GM12878 (cell line): ENCODE data around the gene LMTK2. TPM values are rescaled to one million over a fixed set of nuclear protein-coding genes. Genes with fewer than 3 reads are reported as not detected.

Source experiments
- ATAC-seq: fragments of 200-7000 bp; cut with Tn5 transposase; 3 replicates; pipeline ENCODE4 v1.9.1; 2020; ENCODE audit warnings: mild to moderate bottlenecking, moderate library complexity
- BruUV-seq: library from RNA; stranded (reverse); fragments of 400-500 nt; replicated peaks from 2 replicates; lab custom pipeline; 2021; lab: Mats Ljungman, UMichigan
- CTCF ChIA-PET: fragments of 300-600 bp; sonication (Branson Sonifier 250); formaldehyde crosslinking; extraction: SDS; loops from one replicate; lab custom pipeline; 2021; ENCODE audit warnings: inconsistent platforms; lab: Yijun Ruan, JAX
- POLR2A ChIA-PET: fragments of 350-600 bp; formaldehyde crosslinking; extraction: SDS; loops from one replicate; lab custom pipeline; 2021; ENCODE audit warnings: inconsistent platforms; lab: Charles Lee
- RAD21 ChIA-PET: fragments of 300-600 bp; sonication (Branson Sonifier 250); formaldehyde crosslinking; loops from one replicate; lab custom pipeline; 2023; ENCODE audit warnings: antibody characterized with exemption; ENCODE audit not compliant: unreplicated experiment; lab: Charles Lee
- SMC1A ChIA-PET: fragments of 300-600 bp; sonication (Branson Sonifier 250); formaldehyde crosslinking; loops from one replicate; lab custom pipeline; 2023; ENCODE audit not compliant: unreplicated experiment, uncharacterized antibody; lab: Charles Lee
- DNase-seq: peaks from one replicate; pipeline ENCODE4 v3.0.0-alpha.2; 2011; ENCODE audit warnings: low read depth, low spot score
- FAIRE-seq: peaks from 3 replicates; lab custom pipeline; 2011; peaks lifted over from hg19 to GRCh38; lab: Jason Lieb, UNC
- H2AFZ ChIP-seq: 2 replicates; pipeline ENCODE4 v1.6.0; 2011; ENCODE audit warnings: low read depth, low read length, control low read depth; ENCODE audit not compliant: control insufficient read depth
- H3K27ac ChIP-seq: 2 replicates; pipeline ENCODE4 v1.5.1; 2011; ENCODE audit warnings: control low read depth; ENCODE audit not compliant: control insufficient read depth, insufficient read depth
- H3K27me3 ChIP-seq, 2 experiments: replicated peaks in 1 of 2; 2 replicates each; pipeline versions ENCODE4 v1.6.0 to v1.6.1; 2011; ENCODE audit warnings: low read length in 1 of 2; ENCODE audit not compliant: control insufficient read depth in 2 of 2, insufficient read depth in 2 of 2
- H3K36me3 ChIP-seq, 2 experiments: 2 replicates each; pipeline ENCODE4 v1.5.1; 2011; ENCODE audit warnings: low read length in 1 of 2; ENCODE audit not compliant: control insufficient read depth in 2 of 2, insufficient read depth in 2 of 2
- H3K4me1 ChIP-seq: 2 replicates; pipeline ENCODE4 v1.6.1; 2011; ENCODE audit warnings: mild to moderate bottlenecking, low read length, moderate library complexity, mixed read lengths; ENCODE audit not compliant: control insufficient read depth, insufficient read depth
- H3K4me2 ChIP-seq: 2 replicates; pipeline ENCODE4 v1.6.0; 2011; ENCODE audit warnings: control low read depth; ENCODE audit not compliant: control insufficient read depth, insufficient read depth
- H3K4me3 ChIP-seq: fragments of 200-600 bp; sonication (generic); 2 replicates; pipeline ENCODE4 v1.5.1; 2016
- H3K79me2 ChIP-seq: 2 replicates; pipeline ENCODE4 v1.6.0; 2011; ENCODE audit warnings: low read length; ENCODE audit not compliant: control insufficient read depth, insufficient read depth
- H3K9ac ChIP-seq: 2 replicates; pipeline ENCODE4 v1.8.0; 2011; ENCODE audit warnings: low read length, control low read depth, mixed read lengths; ENCODE audit not compliant: control insufficient read depth, insufficient read depth
- H3K9me3 ChIP-seq: replicated peaks from 3 replicates; pipeline ENCODE4 v1.5.1; 2011; ENCODE audit warnings: mild to moderate bottlenecking, low read length; ENCODE audit not compliant: control insufficient read depth, insufficient read depth
- H4K20me1 ChIP-seq: 2 replicates; pipeline ENCODE4 v1.6.0; 2011; ENCODE audit not compliant: control insufficient read depth, insufficient read depth
- BRCA1 ChIP-seq: IDR thresholded peaks from 2 replicates; pipeline ENCODE4 v1.6.1; 2011; ENCODE audit warnings: low read depth, low read length, improper control_type of control experiment
- CUX1 ChIP-seq: IDR thresholded peaks from 2 replicates; pipeline ENCODE4 v1.6.1; 2012; ENCODE audit warnings: improper control_type of control experiment, low read depth, low read length; ENCODE audit not compliant: insufficient replicate concordance
- EP300 ChIP-seq, 2 experiments: fragments of 150-350 bp in 1 of 2; IDR thresholded peaks; 2 replicates each; pipeline ENCODE4 v1.6.1; 2011 to 2012; ENCODE audit warnings: low read depth in 2 of 2, low read length in 2 of 2, borderline replicate concordance in 1 of 2, improper control_type of control experiment in 1 of 2, inconsistent platforms in 1 of 2; ENCODE audit not compliant: control insufficient read depth in 1 of 2
- GABPA ChIP-seq: IDR thresholded peaks from 2 replicates; pipeline ENCODE4 v1.6.1; 2014; ENCODE audit warnings: antibody characterized with exemption, low read depth, mild to moderate bottlenecking, inconsistent platforms
- NBN ChIP-seq: fragments of 450-650 bp; IDR thresholded peaks from 2 replicates; pipeline ENCODE4 v1.6.1; 2016
- NFXL1 ChIP-seq: fragments of 450-650 bp; IDR thresholded peaks from 2 replicates; pipeline ENCODE4 v1.6.1; 2017; ENCODE audit warnings: antibody characterized with exemption, mild to moderate bottlenecking, borderline replicate concordance
- NFYB ChIP-seq: IDR thresholded peaks from 2 replicates; pipeline ENCODE4 v1.6.1; 2011; ENCODE audit warnings: low read depth, mild to moderate bottlenecking, low read length, improper control_type of control experiment, moderate library complexity; ENCODE audit not compliant: insufficient read depth
- NR2F1 ChIP-seq: fragments of 450-650 bp; conservative IDR thresholded peaks from 2 replicates; pipeline ENCODE4 v1.6.1; 2017; ENCODE audit warnings: mild to moderate bottlenecking
- POLR2AphosphoS2 ChIP-seq: IDR thresholded peaks from 2 replicates; pipeline ENCODE4 v1.6.1; 2011; ENCODE audit warnings: low read depth, mild to moderate bottlenecking, low read length, improper control_type of control experiment, moderate library complexity
- RB1 ChIP-seq: fragments of 450-650 bp; formaldehyde crosslinking; IDR thresholded peaks from 2 replicates; pipeline ENCODE4 v1.6.1; 2017; ENCODE audit warnings: mild to moderate bottlenecking, borderline replicate concordance
- SREBF2 ChIP-seq: IDR thresholded peaks from 2 replicates; pipeline ENCODE4 v1.6.1; 2012; ENCODE audit warnings: mild to moderate bottlenecking, low read length
- ZNF384 ChIP-seq: IDR thresholded peaks from 2 replicates; pipeline ENCODE4 v1.6.1; 2012; ENCODE audit warnings: low read depth, mild to moderate bottlenecking, low read length, improper control_type of control experiment, borderline replicate concordance
- ZNF592 ChIP-seq: fragments of 450-650 bp; IDR thresholded peaks from 2 replicates; pipeline ENCODE4 v1.6.1; 2017; ENCODE audit warnings: mild to moderate bottlenecking, moderate library complexity
- ZZZ3 ChIP-seq: IDR thresholded peaks from 2 replicates; pipeline ENCODE4 v1.6.1; 2011; ENCODE audit warnings: low read depth; ENCODE audit not compliant: control insufficient read depth, insufficient read length
- WGBS: methylation state at CpG from one replicate; pipeline ENCODE4 v1.1.6; 2016; ENCODE audit warnings: low lambda C conversion rate; ENCODE audit not compliant: insufficient replicate concordance, insufficient coverage; ENCODE audit errors: missing lambda C conversion rate; 5-methylcytosine and 5-hydroxymethylcytosine counted together
- in situ Hi-C: fragments of 300-500 bp; cut with MboI; formaldehyde crosslinking; loops from 9 replicates; pipeline ENCODE4 v1.14.3; 2018; ENCODE audit warnings: mixed read lengths
- intact Hi-C: fragments of 100-400 bp; cut with micrococcal nuclease; formaldehyde crosslinking; loops from one replicate; pipeline ENCODE4 v1.14.2; 2022; ENCODE audit not compliant: unreplicated experiment
- polyA plus RNA-seq, 11 experiments: library from polyadenylated mRNA; depleted of rRNA in 4 of 11; unstranded in 6 of 11; stranded (reverse) in 5 of 11; fragments of >200 nt; fragmentation: Nextera tagmentation in 4 of 11; fragmentation: Illumina TruSeq in 1 of 11; extraction: Ambion mirVana in 4 of 11; extraction: Trizol in 1 of 11; gene quantifications; 1 replicate in 1 of 11; 2 replicates in 10 of 11; pipeline versions ENCODE4 v1.2.1 to v1.2.3, GENCODE V29; 2011 to 2016; ENCODE audit warnings: inconsistent platforms in 2 of 11, missing spikeins in 2 of 11, low read depth in 1 of 11
- total RNA-seq, 4 experiments: library from RNA; depleted of rRNA in 3 of 4; stranded (reverse); fragments of >200 nt in 3 of 4; fragmentation: Illumina TruSeq in 1 of 4; extraction: Trizol in 1 of 4; gene quantifications; 2 replicates each; pipeline versions ENCODE4 v1.2.1 to v1.2.3, GENCODE V29; 2013 to 2021

The LMTK2 gene
- total and polyA plus RNA-seq, 10 of the 15 experiments (the other 5 are each of a cell fraction or from before 2014, with no cell fraction given): 0.68 to 8.7 (median 4.6) TPM

DNA sequence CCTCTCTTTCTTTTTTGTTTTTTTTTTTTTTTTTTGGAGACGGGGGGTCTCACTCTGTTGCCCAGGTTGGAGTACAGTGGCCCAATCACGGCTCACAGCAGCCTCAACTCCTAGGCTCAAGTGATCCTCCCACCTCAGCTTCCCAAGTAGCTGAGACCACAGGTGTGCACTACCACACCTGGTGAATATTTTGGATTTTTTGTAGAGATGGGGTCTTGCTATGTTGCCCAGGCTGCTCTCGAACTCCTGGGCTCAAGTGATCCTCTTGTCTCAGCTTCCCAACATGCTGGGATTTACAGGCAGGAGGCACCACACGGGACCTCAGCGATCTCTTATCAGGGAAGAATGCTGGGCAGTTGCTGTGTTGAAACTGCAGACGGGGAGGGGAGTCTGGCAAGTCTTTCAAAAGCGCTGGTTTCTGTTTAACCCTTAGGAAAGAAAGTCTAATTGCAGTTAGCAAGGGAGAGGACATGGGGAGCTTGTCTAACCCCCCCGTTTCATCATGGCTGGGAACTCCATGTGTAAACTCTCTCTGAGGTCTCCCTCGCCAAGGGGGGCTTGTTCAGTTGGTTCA, 39.6 kb upstream of the LMTK2 start:
- Histone ChIP-seq H3K36me3 (no peaks in the 10 kb centered on the region), H3K27ac (no peak overlapping the region), H4K20me1 (no peaks in the 10 kb centered on the region), H3K4me3 (no peak overlapping the region), H2AFZ (no peak overlapping the region), H3K4me1 (no peaks in the 10 kb centered on the region), H3K9ac (no peak overlapping the region), H3K79me2 (no peaks in the 10 kb centered on the region), H3K4me2 (no peak overlapping the region), H3K9me3 (no peaks in the 10 kb centered on the region), H3K27me3 (no peaks in the 10 kb centered on the region)
- intact Hi-C loops (no loop called here), in situ Hi-C loops (no loop called here)
- ChIA-PET CTCF (no interaction called here), SMC1A (interaction anchor here (1.0 kb wide), 1 partner anchor 9 kb away, joined by 3 read pairs; no protein-coding TSS in a partner anchor), RAD21 (no interaction called here), POLR2A (interaction anchor here (0.7 kb wide), 1 partner anchor 66 kb away, joined by 3 read pairs; no protein-coding TSS in a partner anchor)
- TF ChIP-seq CUX1 (no peak), GABPA (no peak), POLR2AphosphoS2 (no peak), RB1 (no peak), ZZZ3 (no peak), NFXL1 (no peak), NBN (no peak), BRCA1 (no peak), ZNF592 (no peak), NFYB (no peak), SREBF2 (no peak), NR2F1 (no peak), ZNF384 (no peak), EP300 (IDR thresholded peaks at IDR 0.05; ENCODE audit: borderline replicate concordance in 1 of 2, control insufficient read depth in 1 of 2, low read depth in 2 of 2, low read length in 2 of 2) (no peak)
- no peak for FAIRE-seq
- ATAC-seq: no peak
- BruUV-seq: no TSS peak
- DNase-seq: no peak
- WGBS: 48% methylated on average over 9 of the region's 9 CpGs
